GM12874 (cell line): ENCODE measurements around the gene INSL3.

ENCODE experiments used
- TF ChIP-seq, protein P1 (sequence below): IDR thresholded peaks from 2 replicates; pipeline ENCODE4 v1.5.1; 2011; ENCODE audit warnings: low read depth, mild to moderate bottlenecking, control low read depth, low read length, moderate library complexity; ENCODE audit not compliant: insufficient read depth

Gene INSL3

DNA sequence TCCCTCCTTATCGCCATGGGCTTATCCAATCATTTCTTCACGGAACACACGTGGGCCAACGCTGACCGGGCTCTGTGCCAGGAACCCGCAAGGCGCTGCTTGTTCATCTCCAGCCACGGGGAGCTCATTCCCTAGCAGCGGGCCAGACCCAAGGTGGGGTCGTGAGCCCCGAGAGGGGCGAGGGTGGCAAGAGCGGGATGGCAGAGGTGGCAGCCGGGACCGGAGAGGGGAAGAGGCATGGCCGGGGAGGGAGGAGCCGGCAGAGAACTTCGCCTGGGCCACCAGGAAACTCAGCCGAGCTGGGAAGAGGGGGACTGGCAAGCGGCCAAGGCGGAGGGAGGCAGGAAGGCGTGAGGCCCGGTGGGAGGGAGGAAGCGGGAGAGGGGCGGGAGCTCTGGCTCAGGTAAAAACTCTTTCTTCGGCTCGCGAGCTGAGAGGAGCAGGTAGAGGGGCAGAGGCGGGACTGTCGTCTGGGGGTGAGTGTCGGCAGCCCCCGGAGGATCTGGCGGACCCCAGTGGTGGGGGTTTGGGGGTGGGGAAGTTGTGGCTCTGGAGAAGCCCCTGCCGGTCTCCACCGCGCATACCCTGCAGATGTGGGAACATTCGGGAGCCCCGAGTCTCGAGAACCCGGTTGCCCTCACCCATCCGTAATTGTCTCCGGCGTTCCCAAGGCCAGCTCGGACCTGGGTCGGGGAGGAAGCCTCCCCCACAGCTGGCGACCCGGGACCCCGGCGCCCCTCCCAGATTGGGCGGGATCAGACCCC, 26.4 kb downstream of the INSL3 start, which contains the start of gene B3GNT3:
TSS of gene B3GNT3 (plus strand) at position 408 of the 764 bp plus-strand sequence. CDS start 12,670 bp downstream, outside the sequence.
- TF ChIP-seq, protein P1, sequence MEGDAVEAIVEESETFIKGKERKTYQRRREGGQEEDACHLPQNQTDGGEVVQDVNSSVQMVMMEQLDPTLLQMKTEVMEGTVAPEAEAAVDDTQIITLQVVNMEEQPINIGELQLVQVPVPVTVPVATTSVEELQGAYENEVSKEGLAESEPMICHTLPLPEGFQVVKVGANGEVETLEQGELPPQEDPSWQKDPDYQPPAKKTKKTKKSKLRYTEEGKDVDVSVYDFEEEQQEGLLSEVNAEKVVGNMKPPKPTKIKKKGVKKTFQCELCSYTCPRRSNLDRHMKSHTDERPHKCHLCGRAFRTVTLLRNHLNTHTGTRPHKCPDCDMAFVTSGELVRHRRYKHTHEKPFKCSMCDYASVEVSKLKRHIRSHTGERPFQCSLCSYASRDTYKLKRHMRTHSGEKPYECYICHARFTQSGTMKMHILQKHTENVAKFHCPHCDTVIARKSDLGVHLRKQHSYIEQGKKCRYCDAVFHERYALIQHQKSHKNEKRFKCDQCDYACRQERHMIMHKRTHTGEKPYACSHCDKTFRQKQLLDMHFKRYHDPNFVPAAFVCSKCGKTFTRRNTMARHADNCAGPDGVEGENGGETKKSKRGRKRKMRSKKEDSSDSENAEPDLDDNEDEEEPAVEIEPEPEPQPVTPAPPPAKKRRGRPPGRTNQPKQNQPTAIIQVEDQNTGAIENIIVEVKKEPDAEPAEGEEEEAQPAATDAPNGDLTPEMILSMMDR = no peak

DNA sequence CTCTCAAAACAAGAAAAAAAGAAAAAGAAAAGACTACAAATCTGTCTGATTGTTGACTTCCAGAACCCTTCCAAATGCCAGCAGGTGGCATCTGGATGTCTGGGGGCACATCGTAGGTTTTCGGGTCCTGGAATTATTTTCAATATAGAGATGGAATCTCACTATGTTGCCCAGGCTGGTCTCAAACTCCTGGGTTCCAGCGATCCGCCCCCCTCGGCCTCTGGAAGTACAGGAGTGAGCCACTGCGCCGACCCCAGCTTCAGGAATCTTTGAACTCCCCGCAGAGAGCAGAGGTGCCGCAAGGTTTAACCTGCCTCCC, 26.9 kb downstream of the INSL3 start:
- TF ChIP-seq, protein P1 = no peak

DNA sequence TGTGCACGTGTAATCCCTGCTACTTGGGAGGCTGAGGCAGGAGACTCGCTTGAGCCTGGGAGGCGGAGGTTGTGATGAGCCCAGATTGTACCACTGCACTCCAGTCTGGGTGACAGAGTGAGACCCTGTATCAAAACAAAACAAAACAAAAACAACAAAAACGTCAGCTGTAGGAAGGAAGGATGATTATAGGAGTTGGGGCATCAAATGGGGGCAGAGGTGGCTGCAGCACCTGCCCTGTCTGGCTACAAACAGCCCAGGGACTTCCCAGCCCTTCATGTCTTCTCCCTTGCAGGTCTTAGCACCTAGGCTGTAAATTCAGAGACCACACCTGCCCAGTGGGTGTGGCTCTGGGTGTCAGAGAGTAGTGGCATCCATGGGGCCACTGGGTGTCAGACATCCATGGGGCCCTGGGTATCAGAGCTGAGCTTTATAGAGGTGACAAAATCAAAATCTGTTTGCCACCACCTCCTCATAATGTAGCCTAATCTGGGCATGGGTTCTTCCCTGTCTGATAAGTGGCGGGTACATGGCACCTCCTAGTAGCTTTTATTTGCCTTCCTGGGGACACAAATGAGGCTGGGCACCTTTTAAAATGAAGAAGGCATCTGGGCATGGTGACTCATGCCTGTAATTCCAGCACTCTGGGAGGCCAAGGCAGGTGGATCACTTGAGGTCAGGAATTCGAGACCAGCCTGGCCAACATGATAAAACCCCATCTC, 31.1 kb downstream of the INSL3 start:
- TF ChIP-seq, protein P1 = no peak

DNA sequence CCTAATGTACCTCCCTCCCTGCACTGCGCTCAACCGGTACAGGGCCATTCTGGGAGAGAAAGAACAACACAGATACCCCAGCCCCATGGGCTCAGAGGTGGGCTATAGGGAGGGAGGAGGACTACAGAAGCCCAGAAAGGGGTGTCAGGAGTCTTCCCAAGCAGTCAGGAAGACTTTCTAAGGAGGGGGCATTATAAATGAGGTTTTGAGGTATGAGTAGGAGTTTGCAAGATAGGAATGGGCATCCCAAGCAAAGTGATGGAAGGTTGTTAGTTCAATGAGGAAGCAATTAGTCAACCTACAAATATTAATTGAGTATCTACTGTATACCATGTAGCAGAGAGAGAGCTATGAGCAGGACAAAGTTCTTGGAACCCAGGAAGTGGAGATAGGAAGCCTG, 32.7 kb downstream of the INSL3 start:
- TF ChIP-seq, protein P1 = no peak

DNA sequence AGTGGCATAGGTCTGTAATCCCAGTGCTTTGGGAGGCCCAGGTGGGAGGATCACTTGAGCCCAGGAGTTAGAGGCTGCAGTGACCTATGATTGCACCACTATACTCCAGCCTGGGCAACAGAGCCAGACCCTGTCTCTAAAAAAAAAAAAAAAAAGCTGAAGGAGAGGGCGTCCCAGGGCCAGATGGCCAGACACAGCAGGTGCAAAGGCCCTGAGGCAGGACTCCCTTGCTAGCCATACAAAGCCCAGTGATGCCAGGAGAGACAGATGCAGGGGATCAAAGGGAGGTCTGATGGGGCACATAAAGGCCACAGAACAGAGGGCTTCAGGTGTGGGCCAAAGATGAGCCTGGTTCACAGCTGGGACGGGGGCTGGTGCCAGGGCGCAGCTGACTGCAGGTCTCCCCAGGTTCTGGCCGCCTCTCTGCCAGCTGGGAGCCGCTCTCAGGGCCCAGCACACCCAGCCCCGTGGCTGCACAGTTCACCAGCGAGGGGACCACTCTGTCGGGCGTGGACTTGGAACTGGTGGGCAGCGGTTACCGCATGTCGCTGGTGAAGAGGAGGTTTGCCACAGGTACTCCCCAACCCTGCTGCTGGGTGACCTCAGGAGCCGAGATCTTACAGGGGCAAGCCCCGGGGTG, 33.9 kb downstream of the INSL3 start:
- TF ChIP-seq, protein P1 = no peak

DNA sequence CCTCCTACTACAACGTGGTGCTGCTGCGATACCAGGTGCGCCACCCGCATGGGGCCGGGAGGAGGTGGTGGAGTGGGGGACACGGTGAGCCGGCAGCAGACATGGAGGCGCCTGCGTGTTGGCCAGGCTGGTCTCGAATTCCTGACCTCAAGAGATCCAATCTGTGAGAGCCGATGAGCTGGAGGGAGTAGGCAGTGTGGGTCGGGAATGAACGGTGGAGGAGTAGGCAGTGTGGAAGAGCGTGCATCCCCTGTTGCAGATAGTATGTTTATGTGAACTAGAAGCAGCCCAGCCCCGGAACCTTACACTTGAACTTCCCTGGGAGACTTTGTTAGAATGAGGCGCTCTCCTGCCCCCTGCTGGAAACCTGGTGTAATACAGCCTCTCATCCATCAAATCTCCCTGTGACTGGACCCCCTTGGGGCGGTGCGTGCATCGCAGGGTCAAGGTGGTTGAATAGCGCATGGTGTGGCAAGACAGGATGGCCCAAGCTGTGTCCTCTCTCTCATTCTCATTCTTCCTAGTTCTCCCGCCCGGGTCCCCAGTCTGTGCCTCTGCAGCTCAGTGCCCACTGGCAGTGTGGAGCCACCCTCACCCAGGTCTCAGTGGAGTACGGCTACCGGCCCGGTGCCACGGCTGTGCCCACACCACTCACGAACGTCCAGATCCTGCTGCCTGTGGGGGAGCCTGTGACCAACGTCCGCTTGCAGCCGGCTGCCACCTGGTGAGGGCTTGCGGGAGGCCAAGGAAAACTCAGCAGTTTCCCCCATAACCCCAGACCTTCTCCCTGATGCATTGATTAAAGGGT, 36.9 kb downstream of the INSL3 start:
- TF ChIP-seq, protein P1 = peak; percentile 85
